Measurements from ENCODE around the gene BRWD1.

DNA sequence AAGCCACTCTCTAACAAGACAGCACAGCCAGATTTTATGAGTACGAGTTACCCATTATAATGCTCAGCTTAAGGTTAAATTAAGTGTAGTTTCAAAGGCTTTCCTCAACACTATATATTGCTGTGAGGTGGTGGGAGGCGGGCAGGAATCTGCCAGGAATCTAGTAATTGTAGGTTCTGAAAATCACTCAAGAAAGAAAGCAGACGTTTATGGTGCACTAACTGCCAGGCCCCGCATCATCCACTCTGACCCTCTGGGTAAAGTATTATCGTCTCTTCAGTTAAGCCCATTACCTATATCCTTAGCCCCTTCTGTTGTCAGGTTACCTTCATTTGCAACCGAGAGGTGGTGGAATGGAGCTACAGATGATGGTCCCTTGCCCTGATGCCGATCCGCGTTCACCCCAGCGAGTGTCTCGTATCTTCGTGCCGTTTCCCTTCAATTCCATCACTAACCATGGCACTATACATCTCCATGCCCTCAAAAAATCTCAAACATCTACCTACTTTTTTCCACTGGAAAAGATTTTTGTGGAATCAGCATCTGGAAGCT lies 23.1 kb upstream of the BRWD1 start:
- TF ChIP-seq POLR2A (IDR thresholded peaks at IDR 0.05) = no peak
- TF ChIP-seq, protein P1, sequence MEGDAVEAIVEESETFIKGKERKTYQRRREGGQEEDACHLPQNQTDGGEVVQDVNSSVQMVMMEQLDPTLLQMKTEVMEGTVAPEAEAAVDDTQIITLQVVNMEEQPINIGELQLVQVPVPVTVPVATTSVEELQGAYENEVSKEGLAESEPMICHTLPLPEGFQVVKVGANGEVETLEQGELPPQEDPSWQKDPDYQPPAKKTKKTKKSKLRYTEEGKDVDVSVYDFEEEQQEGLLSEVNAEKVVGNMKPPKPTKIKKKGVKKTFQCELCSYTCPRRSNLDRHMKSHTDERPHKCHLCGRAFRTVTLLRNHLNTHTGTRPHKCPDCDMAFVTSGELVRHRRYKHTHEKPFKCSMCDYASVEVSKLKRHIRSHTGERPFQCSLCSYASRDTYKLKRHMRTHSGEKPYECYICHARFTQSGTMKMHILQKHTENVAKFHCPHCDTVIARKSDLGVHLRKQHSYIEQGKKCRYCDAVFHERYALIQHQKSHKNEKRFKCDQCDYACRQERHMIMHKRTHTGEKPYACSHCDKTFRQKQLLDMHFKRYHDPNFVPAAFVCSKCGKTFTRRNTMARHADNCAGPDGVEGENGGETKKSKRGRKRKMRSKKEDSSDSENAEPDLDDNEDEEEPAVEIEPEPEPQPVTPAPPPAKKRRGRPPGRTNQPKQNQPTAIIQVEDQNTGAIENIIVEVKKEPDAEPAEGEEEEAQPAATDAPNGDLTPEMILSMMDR (IDR thresholded peaks at IDR 0.05) = no peak
